UCSD-AML1 (cell line): ENCODE results near the gene VEGFC.

Experiments used
- DNase-seq: peaks from one replicate; lab custom pipeline; 2025; ENCODE audit not compliant: unreplicated experiment; lab: John Stamatoyannopoulos, UW

Gene VEGFC, protein sequence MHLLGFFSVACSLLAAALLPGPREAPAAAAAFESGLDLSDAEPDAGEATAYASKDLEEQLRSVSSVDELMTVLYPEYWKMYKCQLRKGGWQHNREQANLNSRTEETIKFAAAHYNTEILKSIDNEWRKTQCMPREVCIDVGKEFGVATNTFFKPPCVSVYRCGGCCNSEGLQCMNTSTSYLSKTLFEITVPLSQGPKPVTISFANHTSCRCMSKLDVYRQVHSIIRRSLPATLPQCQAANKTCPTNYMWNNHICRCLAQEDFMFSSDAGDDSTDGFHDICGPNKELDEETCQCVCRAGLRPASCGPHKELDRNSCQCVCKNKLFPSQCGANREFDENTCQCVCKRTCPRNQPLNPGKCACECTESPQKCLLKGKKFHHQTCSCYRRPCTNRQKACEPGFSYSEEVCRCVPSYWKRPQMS

DNA sequence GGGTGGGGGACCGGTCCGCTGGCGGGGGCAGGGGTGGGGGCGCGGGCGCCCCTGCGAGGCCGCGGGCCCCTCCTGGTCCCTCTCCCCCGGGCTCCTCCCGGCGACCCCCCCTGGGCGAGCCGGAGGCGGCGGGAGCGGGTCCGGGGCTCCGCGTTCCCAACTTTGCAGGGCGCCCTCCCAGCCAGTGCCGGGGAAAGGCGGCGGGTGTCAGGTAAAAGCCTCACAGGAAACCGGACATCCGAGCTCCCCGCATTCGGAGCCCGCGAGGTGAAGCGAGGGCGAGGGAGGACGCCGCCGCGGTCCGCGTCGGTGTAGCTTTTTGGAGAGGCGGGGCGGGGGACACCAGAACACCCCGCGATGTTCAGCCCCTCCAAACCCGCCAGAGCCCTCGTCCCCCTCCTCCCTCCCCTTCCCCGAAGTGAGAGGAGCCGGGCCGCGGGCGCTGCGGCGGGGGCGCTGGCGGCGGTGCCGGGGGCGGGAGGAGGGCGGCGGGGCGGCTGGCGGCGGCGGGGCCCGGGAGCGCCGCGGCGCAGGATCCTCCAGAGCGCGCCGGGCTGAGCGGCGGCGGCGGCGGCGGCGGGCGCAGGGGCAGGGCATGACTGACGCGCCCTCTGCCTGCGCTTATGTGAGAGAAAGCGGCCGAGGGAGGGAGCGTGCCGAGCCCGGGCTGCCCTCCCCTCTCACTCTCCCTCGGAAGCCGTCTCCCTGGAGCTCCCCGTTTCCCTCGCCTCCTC, at the start of gene VEGFC:
Gene VEGFC (minus strand): TSS at position 597 of the 734 bp plus-strand sequence. CDS start 611 bp downstream, outside the sequence.
- DNase-seq: peak; percentile 40

DNA sequence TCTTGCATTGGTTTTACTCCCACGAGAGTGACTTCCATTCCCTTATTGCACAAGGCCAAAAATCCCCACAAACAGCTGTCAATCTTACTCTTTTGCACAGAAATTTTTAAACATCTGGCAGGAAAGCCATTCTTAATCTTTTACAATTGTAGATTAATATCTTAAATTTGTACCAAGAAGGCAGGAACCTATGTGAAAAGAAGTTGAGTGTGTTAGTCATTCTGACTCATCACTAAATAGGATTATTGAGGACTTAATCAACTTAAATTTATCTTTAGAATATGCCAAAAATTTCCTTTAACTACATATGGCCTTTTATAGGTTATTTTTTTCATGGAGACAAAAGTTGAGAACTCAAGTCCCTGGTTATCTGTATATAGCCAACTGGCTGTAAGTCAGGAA, 49.0 kb upstream of the VEGFC start:
- no peak for DNase-seq

DNA sequence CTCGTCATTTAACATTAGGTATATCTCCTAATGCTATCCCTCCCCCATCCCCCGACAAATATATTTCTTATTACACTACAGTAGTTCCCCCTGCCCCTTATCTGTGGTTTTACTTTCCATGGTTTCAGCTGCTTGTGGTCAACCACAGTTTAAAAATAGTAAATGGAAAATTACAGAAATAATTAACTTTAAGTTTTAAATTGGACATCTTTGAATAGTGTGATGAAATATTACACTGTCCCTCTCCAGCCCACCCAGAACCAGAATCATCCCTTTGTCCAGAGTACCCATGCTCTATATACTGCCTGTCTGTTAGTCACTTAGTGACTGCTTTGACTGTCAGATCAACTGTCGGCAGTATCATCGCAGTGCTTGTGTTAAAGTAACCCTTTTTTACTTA, 47.4 kb upstream of the VEGFC start:
- DNase-seq: peak; percentile 10

DNA sequence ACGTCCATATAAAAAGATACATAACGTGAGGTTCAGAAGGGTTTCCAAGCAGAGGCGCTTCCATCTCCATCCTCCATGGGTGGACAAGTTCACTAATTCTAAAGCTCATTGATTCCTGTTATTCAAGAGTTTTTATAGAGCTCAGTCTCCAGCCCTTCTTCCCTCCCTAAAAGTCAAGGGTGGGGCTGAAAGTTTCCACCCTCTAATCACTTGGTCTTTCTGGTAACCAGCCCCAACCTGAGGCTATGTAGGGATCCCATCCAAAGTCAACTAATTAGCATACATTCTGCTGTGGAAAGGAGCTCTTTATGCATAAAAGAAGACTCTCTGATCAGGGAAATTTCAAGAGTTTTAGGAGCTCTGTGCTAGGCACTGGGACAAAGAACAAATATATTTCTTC, 46.9 kb upstream of the VEGFC start:
- DNase-seq: no peak

DNA sequence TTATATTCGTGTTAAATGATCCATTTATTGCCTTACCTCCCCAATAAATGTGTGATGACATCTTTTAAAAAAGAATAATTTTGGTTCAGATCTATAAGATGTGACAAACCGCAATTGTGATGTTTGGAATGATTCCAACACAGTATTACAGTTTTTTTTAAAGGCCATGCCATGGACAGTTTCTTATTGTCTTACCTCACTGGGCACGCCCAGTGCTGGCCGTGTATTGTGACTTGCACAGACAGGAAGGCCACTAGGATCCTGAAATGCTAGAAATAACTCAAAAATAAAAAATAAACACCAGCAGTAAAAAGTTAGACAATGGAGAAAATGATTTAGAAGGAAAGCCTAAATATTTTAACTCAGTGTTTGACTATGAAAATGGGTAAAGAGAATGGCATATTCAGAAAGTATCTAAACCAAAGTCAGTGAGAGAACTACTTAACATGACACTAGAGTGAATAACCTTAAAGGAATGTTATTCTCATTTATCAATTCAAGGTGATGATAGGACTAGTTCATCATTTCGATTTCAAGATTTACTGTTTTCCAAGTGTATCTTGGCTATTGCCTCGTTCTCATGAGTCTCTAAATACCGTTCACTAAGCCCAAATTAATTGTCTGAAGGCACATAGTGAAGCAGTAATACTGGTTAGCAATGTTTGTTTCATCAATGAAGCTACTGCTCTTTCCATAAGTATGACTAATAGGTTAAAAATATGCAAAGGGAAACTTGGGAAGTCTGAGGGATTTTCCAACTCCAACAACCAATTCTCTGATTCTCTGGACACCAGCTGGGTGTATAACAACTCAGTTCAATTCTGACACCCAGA, 46.1 kb upstream of the VEGFC start:
- no peak for DNase-seq

DNA sequence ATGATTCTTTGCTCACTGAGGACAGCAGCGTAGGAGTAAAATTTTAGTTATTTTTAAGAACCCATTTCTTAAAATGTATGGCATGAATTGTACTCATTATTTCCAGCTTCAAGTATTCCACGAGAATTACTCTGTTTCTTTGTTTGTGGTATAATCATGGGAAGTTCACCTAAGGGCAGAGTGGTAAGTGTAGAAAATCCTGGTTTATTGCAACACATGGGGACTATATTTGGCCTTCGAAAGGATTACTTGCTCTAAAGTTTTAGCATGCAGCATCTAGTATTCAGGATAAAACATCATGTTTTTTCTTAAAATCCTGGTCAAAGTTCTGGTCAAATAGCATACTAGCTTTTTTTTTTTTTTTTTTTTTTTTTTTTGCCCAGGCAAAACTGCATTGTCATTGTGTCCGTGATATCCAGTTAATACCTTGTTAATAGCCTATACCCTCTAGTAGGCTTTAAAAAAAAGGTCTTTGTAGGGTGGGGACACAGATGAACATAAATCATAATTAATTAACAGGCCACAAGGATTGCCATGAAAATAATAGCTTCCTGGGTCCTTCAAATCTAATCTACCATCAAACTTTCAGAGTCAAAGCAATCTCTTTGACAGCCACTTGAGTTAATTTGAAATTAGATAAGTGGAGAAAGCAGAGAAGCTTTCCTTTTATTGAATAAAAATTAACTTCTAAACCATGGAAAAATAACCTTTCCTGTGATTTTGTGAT, 44.6 kb upstream of the VEGFC start:
- DNase-seq: no peak

DNA sequence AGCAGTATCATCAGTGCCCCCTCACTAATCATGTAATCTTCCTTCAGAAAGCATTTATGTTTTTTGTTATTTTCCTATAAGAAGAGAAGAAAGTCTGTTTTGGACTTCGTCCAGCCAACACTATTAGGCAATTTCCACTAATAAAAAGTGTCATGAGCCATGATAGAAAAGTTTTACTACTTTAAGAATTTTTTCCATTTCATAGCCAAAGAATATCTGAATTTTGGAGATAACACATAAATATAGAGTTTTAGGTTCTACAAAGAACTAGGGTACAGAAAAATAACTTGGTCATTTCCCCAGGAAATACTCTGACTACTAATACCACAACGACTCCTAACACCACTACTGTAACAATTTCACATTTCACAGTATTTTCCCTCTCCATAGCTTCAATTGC, 41.8 kb upstream of the VEGFC start:
- DNase-seq: no peak

DNA sequence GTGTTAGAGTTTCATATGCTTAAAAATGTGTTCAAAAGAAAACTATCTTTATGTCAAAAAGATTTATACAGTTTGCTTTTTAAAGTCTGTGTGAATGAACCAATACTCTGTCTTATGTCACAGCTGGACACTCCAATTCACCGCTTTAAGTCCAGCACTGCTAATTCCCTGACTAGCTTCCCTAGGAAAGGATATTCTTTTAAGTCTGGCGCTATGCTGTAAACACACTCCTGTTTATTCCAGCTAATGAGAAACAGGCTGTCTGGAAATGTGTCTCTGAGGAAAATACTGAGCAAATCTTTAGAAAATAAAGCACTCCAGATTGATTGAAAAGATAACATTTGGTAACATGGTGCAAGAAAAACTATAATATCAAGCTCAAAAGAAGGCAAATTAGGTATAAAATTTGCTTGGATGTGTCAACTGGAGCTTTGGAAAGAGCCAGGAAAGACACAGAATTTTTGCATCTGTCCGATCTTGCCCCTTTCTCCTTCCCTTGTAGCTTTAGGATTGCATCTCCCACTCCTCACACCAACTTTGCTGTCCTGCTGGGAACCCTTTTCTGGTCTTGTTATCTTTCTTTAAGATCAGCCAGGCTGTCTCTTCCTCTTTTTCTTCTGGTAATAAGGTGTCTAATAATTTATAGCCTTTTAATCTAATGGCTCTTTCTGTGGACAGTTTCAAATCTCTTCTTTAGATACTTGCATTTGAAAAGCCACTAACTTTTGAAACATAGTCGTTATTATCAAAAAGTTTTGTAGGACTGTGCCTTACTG, 40.9 kb upstream of the VEGFC start:
- no peak for DNase-seq

DNA sequence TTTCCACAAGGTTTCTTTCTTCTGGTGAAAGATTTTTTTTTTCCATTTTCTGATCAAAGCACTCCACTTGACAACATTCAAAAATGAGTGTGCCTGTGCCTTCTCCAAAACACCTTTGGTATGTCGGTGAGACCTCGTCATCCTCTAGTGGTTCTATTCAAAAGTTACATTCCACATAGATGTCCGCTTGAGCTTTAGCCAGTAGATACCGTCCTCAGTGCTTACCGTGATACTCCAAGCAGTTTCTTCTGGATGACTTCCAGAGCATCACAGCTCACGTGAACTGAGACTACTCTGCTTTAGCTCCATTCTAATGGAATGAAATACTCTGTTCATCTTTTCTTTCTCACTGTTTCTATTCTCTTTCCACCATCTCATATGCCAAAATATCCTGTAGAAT, 38.2 kb upstream of the VEGFC start:
- DNase-seq: no peak

DNA sequence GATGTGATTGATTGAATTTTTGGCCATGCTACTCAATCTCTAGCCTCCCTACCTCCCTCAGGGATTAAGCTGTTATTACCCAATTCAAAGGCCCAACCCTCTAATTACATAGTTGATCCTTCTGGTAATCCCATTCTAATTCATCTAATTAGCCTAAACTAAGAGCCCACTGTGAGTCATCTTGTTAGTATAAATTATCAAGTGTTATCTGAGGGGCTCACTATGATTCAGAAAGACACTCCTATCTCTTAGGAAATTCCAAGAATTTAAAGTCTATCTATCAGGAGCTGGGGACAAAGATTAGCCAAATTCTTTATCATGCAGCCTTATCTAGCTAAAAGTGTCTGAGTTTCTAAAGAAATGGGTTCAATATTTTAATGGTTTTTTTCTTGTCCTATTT, 32.9 kb upstream of the VEGFC start:
- DNase-seq: no peak

DNA sequence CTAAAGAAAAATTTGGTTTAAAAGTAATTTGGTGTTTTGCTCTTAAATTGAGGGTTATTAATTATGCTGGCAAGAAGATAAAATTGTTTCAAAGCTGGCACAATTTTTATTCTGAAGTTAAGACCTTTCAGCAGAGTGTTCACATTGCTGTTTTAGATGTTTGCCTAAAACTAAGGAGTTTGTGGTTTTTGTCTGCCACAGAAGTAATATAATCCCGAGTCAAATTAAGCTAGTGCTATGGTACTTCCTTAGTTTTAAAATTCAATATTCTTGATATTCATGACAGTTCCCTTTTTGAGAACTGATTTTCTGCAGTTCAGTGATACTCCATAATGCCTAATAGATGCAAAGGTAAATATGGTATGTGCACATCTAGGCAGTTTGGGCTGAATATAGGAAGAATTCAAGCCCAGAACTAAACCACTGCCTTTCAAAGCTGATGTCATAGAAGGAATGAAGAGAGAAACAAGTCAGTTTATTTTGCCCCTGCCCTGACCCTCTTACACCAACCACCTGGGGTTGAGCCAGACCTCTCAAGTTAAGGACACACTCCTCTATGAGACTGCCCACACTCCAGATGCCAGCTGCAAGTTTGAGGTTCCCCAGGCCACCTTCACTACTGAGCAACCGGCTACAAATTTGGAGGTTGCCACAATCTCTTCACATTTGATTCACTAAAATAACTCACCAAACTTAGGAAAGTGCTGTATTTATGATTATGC, 32.1 kb upstream of the VEGFC start:
- DNase-seq: no peak

DNA sequence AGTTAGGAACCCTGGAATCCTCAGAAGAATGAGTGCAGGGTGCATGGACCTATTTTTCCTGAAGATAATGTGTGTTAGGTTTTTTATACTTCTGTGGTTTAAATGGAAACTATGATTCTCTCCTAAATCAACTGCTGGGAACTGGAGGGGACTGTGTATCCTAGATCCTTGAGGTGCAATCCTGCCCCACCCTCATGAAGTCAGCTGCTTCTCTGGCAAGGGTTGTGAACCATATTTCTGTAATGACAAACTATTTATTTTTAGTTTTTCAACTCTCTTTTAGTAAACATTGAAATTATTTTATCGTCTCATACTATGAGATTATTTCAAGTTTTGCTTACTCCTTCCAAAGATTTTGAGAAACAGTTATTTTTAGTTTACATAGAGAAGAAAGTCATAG, 25.8 kb upstream of the VEGFC start:
- no peak for DNase-seq

DNA sequence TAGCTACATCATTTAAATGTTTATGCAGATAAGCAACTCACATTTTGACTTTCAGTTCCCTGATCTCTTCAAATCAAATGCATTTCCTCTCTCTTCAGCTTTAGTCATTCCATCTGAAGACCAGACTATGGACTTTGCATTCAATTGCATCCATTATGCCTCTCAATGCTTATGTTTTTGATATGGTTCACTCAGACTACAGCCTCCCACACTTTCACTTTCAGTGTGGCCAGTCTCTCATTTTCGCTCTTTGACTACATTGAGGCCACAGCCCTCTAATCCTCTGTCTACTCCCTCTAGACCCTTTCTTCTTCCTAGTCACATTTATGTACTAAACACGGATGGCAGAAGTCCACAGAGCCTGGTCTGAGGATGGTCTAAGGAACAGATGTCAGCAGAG, 24.5 kb upstream of the VEGFC start:
- no peak for DNase-seq

DNA sequence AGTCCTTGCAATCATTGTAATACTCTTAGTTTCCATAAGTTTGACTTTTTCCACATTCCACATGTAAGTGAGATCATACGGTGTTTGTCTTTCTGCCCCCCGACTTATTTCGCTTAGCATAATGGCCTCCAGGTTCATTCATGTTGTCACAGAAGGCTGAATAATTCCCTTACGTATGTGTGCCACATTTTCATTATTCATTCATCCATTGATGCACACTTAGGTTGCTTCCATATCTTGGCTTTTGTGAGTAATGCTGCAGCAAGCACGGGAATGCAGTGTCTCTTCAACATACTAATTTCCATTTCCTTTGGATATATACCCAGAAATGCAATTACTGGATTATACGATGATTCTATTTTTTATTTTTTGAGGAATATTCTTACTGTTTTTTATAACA, 22.0 kb upstream of the VEGFC start:
- no peak for DNase-seq

DNA sequence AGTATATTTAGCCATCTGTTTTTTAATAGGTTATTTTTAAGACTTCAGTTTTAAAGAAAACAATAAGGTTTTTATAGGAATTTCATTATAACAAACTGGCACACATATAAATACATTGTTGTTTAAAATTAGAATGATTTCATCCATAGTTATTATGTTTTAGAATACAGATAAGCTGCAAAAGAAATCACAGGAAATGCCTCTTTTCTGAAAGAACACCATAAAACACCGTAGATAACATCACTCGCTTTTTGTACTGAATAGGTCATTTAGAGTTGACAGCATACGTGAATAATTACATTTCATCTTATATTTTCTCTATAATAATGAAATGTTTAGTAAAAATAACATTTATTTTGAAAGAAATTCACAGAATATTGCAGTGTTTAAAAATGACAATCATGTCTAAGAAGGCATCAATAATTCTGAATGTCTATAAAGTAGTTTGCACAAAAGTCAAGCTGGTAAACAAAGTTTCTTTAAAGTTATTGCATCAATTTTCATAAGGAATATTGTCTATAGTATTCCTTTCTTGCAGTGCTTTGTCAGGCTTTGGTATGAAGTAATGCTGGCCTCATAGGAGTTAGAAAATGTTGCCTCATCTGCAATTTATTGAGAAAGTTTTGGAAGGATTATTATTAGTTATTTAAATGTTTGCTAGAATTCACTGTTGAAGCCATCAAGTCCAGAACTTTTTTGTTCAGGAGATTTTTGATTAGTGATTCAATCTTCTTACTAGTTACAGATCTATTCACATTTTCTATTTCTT, 17.9 kb upstream of the VEGFC start:
- DNase-seq: no peak

DNA sequence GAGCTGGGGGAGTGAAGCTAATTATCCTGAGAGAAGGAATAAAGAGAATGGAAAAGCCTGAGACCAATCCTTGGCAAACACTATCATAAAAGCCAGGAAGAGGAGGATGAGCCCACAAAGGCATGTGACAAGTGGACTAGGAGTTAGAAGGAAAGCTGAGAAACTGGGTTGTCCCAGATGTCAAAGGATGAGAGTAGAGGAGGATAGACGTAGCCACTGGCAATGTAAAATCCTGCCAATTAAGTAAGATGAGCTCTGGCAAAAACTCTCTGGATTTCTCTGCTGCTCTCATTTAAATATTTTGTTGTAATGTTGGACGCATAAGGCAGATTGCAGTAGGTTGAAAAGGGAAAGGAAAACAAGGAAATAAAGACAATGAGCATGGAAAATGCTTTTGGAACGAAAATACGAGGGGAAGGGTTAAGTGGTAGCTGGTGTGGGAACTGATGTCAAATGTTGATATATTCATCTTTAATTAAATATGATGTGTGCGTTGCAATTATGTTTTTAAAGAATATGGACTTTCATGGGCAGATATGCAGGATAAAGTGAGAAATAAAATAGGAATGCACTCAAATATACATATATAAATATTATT, 14.2 kb upstream of the VEGFC start:
- no peak for DNase-seq

DNA sequence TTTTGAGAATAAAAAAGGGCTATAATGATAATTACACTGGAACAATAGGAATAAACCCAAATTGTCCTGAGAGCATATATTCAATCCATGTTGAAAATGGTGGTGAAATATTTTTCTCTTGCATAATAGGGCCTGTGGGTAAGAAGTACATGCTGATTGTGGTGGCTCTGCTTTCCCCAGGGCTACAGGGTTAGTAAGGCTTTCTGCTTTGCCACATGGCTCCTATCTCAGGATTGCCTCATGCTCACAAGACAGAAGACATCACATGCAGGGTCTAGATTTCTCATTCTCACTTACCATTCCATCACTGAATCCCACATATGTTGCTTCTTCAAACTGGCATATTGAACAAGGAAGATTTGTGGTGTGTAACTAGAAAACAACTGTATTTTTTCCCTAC, 12.4 kb upstream of the VEGFC start:
- no peak for DNase-seq

DNA sequence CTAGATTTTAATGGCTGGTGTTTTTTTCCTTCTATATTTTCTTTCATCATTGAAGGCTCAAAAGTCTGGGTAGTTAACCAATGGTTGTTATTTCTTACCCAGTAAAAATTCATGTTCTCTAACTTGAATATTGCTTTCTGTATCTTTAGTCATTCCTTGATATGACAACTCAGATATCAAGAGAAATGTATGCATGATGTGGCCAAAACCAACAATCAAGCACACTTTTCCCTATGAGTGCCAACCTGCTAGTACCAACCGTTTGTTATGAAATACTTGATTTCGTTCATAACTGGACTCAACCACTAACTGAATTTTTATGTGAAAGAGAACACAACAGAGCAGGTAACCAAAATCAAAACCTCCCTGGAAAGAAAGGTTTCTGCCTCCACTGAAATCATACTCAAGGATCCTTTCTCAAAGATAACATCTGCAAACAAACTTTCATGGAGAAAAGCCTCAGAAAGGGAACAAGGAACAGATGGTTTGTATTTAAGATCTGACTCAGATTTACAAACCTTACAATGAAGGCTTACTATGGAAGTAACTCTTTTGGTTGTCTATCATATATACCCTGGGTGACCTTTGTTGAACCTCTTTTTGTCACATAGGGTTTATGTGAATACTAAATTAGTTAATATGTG, 8.3 kb upstream of the VEGFC start:
- no peak for DNase-seq
